Measurements from ENCODE around the gene SPC24.
"Not testable (repeated sequence)": the region's sequence is repeated elsewhere in the genome, so short reads cannot be mapped to it uniquely, and the experiment has no call there.

GRCh38 chr19:11124157-11124556, 31.4 kb downstream of the SPC24 start:
- TF ChIP-seq, protein P1, sequence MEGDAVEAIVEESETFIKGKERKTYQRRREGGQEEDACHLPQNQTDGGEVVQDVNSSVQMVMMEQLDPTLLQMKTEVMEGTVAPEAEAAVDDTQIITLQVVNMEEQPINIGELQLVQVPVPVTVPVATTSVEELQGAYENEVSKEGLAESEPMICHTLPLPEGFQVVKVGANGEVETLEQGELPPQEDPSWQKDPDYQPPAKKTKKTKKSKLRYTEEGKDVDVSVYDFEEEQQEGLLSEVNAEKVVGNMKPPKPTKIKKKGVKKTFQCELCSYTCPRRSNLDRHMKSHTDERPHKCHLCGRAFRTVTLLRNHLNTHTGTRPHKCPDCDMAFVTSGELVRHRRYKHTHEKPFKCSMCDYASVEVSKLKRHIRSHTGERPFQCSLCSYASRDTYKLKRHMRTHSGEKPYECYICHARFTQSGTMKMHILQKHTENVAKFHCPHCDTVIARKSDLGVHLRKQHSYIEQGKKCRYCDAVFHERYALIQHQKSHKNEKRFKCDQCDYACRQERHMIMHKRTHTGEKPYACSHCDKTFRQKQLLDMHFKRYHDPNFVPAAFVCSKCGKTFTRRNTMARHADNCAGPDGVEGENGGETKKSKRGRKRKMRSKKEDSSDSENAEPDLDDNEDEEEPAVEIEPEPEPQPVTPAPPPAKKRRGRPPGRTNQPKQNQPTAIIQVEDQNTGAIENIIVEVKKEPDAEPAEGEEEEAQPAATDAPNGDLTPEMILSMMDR (IDR thresholded peaks at IDR 0.05): not testable (repeated sequence)
- TF ChIP-seq POLR2AphosphoS5 (IDR thresholded peaks at IDR 0.05; ENCODE audit: low read depth, low read length); REST (IDR thresholded peaks at IDR 0.05; ENCODE audit: insufficient read depth in 1 of 2, low read depth in 2 of 2, low read length in 1 of 2); SIN3A (IDR thresholded peaks at IDR 0.05; ENCODE audit: borderline replicate concordance, insufficient read depth, low read depth, low read length); TCF7L2 (IDR thresholded peaks at IDR 0.05; ENCODE audit: low read depth, low read length): not testable (repeated sequence)

Data from Panc1 (cell line).